Superior temporal gyrus (tissue), 1 donor: ENCODE measurements around the gene OR2S2.

Experiments used
- DNase-seq: peaks from one replicate; pipeline ENCODE4 v3.0.0-alpha.2; 2016; ENCODE audit errors: extremely low spot score

The OR2S2 gene

DNA sequence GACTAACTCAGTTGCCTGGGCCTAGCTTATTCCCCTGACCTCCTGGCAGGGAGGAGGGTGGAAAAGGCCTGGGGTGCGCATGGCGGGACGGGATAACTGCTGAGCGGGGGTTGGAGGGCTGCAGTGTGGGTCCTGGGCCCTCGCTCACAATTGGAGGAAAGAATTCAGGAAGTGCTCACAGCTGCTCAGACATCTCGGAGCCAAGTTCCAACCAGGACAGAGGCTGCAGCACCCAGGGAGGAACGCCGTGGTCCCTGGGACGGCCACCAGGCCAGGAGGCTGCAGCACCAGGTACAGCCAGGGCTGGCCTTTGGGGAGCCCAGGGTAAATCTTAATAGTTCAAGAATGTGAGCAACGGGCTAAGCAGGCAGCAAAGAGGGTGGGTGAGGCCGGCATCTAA, 48.7 kb downstream of the OR2S2 start, which contains the start of gene SPAAR:
SPAAR (plus strand) TSS at position 217 of the 400 bp plus-strand sequence. CDS start 974 bp downstream, outside the sequence.
- no peak for DNase-seq

- DNase-seq = no peak
Observed at GRCh38 chr9:35908504-35909125, 49.3 kb downstream of the OR2S2 start.

- DNase-seq = no peak
Observed at GRCh38 chr9:35907711-35908503, 50.0 kb downstream of the OR2S2 start.
